ENCODE results near the gene ZCCHC24.

The ZCCHC24 gene

GRCh38 chr10:79357180-79357579 is 88.2 kb downstream of the ZCCHC24 start:
- DNase-seq = no peak

GRCh38 chr10:79356104-79356503 is 89.3 kb downstream of the ZCCHC24 start:
- no peak for DNase-seq

GRCh38 chr10:79355420-79356017 is 89.9 kb downstream of the ZCCHC24 start:
- DNase-seq = no peak

- no peak for DNase-seq
Measured at GRCh38 chr10:79354615-79355014, 90.8 kb downstream of the ZCCHC24 start.

- DNase-seq = no peak
Measured at GRCh38 chr10:79354141-79354540, 91.3 kb downstream of the ZCCHC24 start.

- no peak for DNase-seq
Measured at GRCh38 chr10:79353726-79354125, 91.7 kb downstream of the ZCCHC24 start.

GRCh38 chr10:79353000-79353406 is 92.4 kb downstream of the ZCCHC24 start:
- DNase-seq = no peak

GRCh38 chr10:79352035-79352877 is 93.2 kb downstream of the ZCCHC24 start:
- no peak for DNase-seq

- no peak for DNase-seq
Measured at GRCh38 chr10:79351332-79351731, 94.1 kb downstream of the ZCCHC24 start.

GRCh38 chr10:79350407-79351154 is 94.8 kb downstream of the ZCCHC24 start:
- DNase-seq = no peak

GRCh38 chr10:79349766-79350406 is 95.5 kb downstream of the ZCCHC24 start:
- no peak for DNase-seq

- DNase-seq = no peak
Measured at GRCh38 chr10:79349072-79349491, 96.3 kb downstream of the ZCCHC24 start.

- no peak for DNase-seq
Measured at GRCh38 chr10:79348640-79348988, 96.8 kb downstream of the ZCCHC24 start.

GRCh38 chr10:79347894-79348639 is 97.4 kb downstream of the ZCCHC24 start:
- peak; percentile 69 for DNase-seq

- DNase-seq = peak; percentile 95
Measured at GRCh38 chr10:79347226-79347893, 98.1 kb downstream of the ZCCHC24 start, which contains the start of gene PPIF. TSS of gene PPIF (plus strand) at chr10:79347469. CDS start at chr10:79347549, 80 bp downstream.

- DNase-seq = no peak
Measured at GRCh38 chr10:79346388-79347225, 98.8 kb downstream of the ZCCHC24 start.

- no peak for DNase-seq
Measured at GRCh38 chr10:79346012-79346340, 99.4 kb downstream of the ZCCHC24 start.

GRCh38 chr10:79345241-79346011 is 100.0 kb downstream of the ZCCHC24 start:
- DNase-seq = no peak

- no peak for DNase-seq
Measured at GRCh38 chr10:79344502-79345195, 100.8 kb downstream of the ZCCHC24 start.
